Stimulated activated CD8-positive, alpha-beta memory T cell treated with anti-CD3 and anti-CD28 coated beads, Interleukin-12 subunit alpha, Interleukin-12 subunit beta, amount 100 ng/mL, for 4 hours (primary cell): ENCODE data around the gene RPL3.

Source experiments
- DNase-seq: peaks from one replicate; pipeline ENCODE4 v3.0.0-alpha.2; 2020; ENCODE audit warnings: low read depth

Gene RPL3

DNA sequence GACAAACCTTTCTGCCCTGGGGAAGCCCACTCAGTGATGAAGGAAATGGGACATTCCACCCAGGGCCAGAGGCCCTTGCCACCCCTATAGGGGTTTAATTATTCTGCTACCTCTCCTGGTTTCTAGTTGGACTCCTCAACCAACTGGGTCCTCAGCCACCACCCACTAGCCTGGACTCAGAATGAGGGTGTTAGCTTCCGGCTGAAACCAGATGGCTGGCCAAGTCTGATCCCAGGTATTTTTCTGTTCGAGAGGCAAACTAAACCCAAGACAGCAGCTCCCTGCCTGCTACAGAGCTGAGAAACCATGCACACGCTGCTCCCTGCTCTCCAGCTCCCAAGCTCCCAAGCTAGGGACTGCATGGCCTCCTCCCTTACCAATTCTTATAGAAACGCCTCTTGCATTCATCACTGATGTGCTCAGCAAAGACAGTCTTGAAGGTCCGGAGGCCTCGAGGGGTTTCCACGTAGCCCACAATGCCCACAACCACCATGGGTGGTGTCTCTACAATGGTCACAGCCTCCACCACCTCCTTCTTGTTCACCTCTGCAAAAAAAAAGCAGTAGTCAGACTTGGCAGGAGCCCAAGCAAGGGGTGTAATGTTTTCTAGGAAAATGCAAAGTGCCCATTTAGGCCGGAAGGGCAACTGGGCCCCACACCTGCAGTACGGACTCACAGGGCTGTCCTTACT is 2.2 kb downstream of the RPL3 start:
- no peak for DNase-seq

DNA sequence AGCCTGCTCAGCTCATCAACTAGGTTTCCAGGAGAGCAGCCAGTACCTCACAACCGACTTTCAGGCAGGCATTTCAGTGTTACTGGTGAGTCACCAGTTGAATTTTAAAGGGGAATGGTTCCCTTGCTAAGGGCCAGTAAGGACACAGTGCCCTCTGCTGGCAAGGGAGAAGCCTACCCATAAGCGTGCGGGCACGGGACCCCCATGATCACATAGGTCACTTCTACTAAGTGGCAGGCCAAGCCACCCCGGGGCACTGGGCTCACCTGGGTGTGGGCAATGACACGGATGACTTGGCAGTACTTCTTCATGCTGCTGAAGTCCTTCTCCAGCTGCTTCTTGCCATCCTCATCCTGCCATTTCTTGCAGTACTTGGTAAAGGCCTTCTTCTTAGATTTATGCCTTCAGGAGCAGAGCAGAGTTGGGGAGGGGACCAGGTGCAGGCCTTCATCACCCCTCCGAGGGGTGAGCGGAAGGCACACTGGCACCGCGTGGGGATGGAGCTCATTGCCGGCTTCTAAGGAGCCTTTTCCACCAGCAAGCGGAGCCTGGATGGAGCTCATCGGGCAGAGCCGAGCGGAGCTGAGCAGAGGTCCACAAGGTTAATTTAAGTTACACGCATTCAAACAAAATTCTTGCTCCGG is 2.9 kb downstream of the RPL3 start:
- DNase-seq = peak; percentile 52

DNA sequence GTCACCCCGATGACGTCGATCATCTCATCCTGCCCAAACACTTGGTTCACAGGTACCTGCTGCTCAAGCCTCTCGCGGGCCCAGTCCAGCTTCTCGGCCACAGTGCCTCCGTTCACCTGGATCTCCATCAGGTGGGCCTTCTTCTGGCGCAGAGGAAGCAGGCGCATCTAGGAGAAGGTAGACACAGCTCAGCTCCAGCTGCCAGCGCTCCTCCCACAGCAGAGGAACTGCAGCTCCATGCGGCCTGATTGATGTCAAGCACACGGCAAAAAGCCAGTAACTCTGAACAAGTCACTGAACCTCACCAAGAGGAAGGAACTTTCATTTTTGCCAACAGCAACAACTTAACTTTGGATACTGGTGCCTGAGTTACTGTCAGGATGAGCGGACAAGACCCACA is 4.0 kb downstream of the RPL3 start:
- DNase-seq = no peak

DNA sequence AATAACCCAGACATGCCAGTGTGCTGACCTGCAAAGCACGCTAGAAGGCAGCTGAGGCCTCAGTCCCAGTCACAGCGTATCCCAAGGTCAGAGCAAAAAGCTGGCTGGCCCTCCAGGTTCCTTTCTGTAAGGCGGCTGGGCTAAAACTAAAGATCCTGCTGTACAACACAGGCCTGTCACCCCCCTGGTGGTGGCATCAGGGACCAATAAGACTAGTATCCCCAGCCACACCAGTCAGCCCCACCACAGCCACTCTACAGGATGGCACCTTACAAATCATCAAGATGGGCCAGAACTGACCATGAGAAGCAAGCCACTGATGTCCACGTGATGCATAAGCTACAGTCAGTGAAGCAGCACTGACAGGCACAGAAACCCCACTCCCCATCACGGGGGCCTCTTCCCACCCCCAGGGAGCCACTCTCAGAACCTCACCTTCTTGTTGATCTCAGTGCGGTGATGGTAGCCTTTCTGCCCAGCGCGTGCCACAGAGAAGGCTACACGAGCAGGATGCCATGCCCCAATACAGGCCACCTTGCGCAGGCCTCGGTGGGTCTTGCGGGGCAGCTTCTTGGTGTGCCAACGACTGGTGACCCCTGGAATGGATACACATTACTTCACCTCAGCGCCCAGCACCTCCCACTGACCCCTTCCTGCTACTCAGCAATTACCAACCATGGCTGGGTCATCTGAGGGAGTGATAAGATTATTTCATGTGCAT is 5.0 kb downstream of the RPL3 start:
- DNase-seq = no peak

DNA sequence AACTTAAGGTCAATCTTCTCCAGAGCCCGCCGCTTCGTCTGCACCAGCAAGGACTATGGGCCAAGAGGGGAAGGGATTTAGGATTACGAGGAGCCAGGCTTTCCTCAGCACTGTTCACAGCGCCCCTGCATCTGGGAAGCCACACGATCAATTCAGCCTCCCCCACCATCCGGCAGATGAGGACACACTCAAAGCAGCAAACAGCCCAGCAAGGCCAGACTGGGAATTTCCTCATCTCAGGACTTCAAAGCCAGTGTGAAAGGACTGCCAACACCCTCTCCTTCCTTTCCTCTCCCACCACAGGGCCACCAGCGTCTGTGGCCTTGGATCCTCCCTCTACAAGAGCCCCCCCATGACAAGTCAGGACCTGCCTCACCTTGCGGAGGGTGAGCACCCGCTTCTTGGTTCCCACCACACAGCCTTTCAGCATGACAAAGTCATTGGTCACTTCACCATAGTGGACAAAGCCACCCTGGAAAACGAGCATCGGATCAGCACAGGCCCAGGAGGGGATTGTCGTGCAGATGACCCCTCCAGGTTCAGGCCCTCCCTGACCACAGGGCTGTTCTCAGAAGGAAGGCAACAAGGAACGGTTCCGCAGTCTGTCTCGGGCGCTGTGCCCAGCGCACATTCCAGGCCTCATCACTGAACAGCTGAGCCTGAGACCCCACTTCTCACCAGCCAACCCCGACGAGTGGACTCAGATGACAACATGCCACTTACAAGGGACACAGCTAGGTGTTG is 6.0 kb downstream of the RPL3 start:
- DNase-seq = no peak

DNA sequence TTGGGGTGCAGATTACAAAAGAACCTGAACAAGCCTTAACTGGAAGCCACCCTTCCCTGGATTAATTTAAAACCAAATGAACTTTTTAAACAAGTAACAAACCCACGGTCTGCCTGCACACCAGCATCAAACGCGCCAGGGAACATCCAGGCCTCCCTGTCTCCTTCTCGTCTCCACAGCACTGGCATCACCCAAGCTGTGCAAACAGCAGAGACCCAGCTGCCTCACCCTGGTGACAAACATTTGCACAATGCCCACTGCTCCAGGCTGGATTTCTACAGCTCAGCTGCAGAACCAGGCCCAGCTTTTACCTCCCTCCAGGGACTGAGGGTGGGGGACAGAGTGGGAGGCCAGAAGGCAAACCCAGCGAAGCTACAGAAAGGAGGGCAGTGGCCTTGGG is 7.0 kb downstream of the RPL3 start:
- DNase-seq = no peak

DNA sequence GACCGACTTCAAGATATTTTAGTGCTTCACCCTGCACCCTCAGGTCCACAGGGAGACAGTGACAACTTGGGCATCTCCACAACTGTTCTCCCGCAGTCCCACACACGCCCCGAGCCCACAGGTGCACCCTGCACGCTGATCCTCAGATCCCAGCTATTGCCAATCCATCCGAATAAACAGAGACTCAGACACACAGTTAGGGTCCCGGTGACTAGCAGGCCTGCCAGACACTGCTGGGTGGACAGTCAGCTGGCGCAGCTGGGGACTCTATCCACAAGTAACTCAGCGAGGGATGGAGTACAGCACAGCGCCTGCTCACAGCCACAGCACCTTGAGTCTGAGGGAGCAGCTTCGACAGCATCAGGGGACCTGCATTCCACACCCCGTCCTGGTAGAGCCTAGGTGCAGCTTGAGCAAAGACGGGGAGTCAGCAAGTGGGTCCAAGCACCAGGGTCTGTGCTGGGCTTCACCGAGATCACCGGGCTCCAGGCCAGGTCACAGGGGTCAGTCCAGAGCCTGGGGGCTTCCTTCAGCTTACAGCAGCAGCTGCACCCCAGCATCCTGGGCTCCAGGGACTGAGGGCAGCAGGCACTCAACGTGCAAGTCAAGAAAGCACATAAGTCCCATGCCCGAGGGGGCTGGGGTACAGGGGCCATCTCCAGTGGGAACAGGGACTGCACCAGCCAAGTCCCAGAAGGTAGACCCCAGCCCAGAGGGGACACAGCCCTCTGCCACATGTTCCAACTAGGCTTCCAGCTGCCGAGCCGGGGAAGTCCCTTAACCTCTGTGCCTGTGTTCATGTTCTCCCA is 7.6 kb downstream of the RPL3 start:
- no peak for DNase-seq

DNA sequence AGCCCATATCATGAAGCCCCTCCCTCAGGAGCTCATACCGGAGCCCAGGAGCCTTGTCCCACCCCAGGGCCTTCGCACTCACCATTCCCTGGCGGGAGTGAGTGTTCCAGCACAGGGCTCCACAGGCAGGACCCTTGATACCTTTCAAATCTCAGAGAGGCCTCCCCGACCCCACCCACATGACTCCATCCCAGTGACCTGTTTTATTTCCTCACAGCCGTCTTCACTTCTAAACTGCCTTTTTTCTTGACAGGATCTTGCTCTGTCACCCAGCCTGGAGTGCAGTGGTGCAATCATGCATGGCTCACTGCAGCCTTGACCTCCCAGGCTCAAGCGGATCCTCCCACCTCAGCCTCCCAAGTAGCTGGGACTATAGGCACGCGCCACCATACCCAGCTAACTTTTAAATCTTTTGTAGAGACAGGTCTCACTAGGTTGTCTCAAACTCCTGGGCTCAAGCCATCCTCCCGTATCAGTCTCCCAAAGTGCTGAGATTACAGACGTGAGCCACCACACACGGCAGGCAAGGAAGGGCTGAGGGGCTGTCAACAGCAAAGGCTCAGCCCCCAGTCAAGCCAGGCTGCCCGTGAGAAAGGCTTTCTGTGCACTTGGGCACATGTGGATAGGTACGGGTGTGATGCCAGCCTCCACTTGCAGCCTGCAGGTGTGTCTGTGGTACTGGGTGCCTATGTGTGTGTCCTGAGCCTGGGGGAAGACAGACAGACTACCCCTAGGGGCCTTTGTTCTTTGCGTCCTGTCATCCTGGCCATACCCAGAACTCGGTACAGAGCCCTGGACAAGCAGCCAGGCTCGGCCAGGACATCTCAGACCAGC is 9.3 kb downstream of the RPL3 start:
- DNase-seq = no peak

DNA sequence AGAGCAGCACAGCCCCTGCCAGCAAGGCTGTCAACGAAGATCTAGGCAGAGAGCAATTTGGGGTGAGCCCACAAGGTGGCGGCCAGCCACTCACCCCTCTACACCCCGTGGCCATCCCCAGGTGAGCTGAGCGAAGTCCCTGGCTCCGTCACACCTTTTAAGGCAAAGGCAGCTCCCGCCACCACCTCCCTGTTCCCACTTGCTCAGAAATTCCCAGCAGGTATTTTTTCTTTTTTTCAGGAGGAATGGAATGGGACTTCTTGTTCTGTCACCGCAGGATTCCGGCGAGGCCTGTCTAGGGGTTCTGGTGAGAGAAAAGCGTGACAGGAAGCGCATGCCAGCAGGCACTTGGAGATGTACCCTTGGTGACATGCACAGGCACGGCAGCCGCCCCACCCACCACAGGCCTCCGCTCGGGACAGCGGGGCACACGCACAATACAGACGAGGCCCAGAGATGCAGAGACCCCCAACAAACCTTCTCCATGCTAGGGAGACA is 10.0 kb downstream of the RPL3 start:
- DNase-seq = no peak

DNA sequence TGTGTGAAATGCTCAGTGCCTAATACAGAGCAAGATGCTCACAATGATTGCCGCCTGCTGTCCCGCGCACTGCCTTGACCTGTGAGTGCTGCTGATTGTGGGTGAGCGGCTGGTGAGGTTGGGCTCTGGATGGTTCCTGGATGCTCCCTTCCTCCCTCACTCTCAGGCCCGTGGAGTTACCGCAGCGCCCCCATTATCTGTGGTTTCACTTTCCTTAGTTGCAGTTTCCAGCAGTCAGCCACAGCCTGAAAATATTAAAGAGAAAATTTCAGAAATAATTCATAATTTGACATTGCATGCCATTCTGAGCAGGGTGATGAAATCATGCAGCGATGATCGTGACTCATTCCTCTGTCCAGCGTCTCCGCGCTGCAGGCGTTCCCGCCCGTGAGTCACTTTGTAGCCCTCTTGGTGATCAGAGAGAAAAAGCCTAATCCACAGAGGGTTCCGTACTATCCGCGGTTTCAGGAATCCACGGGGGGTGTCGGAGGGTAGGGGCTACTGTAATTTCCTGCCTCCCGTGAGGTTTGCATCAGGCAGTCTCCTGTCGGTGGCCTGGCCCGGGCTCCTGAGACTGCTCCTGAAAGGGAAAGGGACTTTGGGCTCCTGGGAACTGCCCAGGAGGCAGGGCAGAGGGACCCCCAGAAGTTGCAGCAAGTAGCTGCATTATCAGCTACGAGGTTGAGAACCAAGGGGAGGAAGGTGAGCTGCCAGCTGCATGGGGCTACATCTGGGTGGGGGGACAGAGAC is 10.6 kb downstream of the RPL3 start:
- no peak for DNase-seq

DNA sequence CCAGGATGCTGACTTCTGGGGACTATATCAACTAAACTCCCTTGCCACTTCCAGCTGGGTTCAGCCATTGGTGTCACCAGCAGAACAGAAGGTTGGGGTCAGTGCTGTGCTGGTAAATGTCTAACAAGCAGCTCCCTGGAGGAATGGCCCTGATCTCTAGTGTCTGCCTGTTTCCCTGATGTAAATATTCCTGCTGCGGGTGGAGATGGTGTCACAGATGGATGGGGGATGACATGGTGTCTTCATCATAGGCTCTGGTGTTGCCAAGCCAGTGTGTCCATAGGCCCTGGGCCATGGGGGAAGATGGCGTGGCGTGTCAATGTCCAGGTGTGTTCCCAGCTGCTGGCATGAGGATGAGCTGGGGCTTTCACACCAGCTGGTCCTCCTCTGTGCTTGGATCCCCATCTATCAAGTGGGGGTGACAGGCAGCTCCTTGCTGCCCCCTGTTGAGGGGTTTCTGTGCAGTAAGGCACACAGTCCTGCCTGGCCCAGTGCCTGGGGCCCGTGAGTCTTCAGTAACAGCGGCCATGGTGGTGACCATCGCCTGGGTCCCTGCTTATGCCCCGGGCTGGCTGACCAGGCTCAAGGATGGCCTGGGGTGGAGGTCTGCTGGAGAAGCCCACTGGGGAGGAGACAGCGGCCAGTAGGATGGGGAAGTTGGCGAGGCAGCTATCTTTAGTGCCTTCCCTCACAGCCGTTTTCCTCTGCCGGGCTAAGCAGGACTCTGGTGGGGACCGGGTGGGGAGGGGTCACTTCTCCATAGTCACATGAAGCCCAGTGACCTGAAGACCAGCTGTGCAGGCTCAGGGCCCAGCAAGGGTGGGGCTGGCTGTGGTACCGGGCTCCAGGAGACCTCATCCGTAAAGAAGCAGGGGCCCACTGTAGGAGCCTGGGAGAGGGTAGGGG is 12.7 kb downstream of the RPL3 start:
- peak; percentile 30 for DNase-seq

DNA sequence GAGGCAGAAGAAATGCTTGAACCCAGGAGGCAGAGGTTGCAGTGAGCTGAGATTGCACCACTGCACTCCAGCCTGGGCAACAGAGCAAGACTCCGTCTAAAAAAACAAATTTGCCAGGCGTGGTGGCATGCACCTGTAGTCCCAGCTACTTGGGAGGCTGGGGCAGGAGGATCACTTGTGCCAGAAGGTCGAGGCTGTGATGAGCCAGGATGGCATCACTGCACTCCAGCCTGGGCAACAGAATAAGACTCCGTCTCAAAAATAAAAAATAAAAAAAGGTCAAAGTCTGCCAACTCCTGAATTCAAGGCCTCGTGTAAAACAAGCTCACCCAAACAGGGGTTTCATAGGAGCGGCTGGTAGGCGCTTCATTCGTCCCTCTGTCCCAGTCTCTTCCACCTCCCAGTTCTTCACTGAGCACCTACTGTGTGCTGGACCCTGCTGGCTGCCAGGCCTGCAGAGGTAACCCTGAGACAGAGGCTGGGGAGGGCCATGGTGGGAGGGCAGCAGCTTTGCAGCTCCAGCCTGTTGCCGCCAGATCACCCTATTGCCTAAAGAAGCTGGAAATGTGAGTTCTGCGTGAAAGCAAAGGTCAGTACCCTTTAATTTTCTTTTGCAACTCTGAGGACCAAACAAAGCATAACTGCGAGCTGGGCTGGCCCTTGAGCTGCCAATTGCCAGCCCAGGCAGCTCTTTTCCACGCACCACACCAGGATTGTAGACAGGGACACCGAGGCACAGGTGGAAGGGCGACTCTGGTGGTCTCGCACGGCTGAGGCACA is 15.3 kb downstream of the RPL3 start:
- no peak for DNase-seq

DNA sequence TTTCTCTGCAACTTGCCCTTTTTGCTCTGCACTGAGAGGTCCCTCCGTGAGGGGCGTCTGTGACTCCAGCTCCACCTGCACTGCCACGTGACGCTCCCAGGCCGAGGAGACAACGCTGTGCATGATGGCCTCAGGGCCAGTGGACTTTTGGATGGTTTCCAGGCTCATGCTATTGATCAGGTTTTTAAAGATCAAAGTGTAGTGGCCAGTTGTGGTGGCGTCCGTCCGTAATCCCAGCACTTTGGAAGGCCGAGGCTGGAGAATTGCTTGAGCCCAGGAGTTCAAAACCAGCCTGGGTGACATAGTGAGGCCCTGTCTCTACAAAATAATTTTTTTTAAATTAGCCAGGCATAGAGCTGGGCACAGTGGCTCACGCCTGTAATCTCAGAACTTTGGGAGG is 16.1 kb downstream of the RPL3 start:
- no peak for DNase-seq

DNA sequence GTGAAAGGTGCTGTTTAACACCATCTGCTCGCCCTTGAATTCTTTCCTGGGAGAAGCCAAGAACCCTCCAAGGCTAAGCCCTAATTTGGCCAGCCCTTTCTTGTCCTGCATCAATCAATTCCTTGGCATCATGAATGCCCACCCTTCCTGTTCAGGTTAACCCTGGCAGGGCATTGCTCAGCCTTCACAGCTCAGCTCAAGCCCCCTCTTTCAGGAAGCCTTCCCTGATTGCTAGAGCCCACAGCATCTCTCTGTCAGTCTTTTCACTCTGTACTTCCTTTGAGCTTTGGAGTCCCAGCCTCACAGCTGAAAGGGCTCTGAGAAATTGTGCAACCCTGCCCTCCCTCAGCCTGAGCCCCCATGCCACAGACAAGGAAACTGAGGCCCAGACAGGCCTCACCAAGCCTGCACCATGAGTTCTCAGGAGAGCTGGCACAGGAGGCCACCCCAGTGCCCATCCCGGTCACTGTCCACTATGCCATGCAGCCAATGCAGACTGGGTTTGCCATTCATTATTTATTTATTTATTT is 16.9 kb downstream of the RPL3 start:
- no peak for DNase-seq

DNA sequence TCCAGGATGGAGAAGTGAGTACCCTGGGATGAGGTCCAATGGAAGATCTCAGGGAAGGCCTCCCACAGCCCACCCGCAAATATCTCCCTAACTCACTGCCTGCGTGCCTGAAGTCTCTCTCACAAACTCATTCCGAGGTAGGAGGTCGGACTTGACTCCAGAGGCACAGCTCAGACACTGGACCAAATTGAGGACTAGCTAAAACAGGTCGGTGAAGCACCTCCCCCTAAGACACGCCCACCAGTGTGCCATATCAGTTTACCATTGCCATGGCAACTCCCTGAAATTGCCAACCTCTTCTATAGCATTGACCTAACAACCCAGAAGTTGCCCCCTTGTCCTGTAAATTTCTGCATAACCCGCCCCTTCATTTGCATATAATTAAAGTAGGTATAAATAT is 17.5 kb downstream of the RPL3 start:
- no peak for DNase-seq

DNA sequence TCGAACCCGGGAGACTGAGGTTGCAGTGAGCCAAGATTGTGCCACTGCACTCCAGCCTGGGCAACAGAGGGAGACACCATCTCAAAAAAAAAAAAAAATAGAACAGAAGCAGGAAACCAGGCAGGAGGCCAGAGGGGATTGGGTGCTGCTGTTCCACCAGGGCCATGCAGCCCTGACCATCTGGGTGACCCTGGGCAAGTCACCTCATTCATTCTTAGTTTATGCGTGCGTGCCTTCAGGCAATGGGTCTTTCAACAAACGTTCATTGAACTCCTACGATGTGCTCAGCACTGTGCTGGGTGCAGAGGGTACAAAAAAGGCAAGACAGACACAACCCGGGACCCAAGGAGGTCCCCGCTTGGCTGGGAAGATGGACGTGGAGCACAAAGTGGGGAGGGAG is 18.3 kb downstream of the RPL3 start:
- no peak for DNase-seq

DNA sequence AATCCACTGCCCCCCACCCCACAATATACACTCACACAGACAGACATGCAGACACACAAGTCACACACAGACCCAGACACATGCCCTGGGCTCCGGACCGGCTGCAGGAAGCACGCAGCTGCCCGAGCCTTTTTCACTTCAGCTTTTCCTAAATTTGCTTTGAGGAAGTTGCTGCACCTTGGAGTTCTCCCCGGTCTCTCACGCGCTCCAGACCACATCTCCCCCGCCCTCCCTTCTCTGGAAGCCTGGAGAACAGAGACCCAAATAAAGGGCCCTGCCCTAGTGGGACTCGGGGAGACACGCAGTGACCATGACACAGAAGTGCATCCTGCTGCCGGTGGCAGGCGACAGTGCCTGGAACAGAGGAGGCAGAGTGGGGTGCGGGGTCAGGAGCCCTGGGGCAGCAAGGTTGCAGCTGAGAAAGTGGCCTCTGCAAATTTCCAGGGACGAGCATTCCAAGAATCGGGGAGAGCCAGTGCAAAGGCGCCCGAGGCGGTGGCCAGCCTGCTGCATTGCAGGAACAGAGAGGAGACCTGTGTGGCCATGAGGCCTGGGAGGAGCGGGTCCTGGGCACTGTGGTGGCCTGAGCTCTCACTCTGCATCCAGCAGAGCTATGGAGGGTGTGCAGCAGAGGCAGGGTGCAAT is 19.1 kb downstream of the RPL3 start:
- no peak for DNase-seq

DNA sequence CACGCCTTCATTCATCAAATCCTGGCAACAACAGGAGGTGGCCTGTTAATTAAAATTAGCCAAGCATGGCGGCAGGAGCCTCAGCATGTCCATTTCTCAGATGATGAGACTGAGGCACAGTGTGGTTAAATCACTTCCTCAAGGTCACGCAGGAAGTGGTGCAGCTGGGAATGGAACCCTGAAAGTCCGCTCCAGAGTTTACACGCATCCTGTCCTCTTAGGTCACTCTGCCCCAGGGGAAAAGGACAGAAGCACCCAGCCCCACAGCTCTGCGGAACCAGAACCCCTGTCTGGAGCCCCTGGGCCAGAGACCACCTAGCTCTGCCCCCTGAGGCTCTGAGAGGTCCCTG is 19.6 kb downstream of the RPL3 start:
- no peak for DNase-seq
